GM12892 (cell line): Measurements from ENCODE around the gene UFL1.
A peak's percentile ranks its signal among the peaks of the same experiment; 100 is the strongest.

Experiments
- POLR2A ChIP-seq: IDR thresholded peaks from 2 replicates; pipeline ENCODE4 v1.6.1; 2011; ENCODE audit warnings: low read depth, low read length, control low read depth
- POLR2AphosphoS5 ChIP-seq: IDR thresholded peaks from 2 replicates; pipeline ENCODE4 v1.6.1; 2011; ENCODE audit warnings: low read depth, low read length, control low read depth
- TAF1 ChIP-seq: IDR thresholded peaks from 2 replicates; pipeline ENCODE4 v1.6.1; 2011; ENCODE audit warnings: low read depth, mild to moderate bottlenecking, control low read depth, low read length, borderline replicate concordance

DNA sequence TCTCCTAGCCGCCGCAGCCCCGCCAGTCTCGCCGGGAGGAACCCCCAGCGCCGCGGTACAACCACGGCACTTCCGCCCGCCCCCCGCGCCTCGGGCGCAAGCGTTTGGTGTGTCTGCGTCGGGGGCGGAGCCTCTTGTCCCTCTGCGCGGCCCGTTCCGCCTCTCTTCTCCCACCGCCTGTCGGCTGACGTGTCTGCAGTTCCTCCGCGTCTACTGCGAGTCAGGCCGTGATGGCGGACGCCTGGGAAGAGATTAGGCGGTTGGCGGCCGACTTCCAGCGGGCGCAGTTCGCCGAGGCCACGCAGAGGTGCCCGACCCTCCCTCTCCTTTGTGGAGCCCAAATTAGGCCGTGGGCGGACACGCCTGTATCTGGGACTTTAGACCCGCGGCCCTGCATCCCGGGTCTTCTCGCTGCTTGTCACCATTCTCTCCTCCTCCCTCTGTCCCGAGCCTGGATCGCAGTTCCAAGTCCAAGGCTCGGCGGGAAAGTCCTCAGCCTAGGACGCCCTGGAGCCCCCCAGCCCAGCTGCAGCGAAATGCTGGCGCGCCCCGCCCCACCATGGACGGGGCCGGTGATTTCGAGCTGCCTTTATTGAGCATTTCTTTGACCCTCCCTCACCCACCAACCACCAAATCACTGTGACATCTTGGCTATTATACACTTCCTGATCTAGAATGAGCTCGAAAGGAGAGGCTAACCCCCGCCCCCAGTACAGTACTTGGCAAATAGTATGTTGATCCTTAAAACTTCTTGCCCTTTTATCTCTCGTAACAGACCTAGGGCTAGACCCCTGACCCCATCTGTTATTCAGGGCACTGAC, at the start of gene UFL1:
- peak; percentile 99 for TF ChIP-seq POLR2A
- TF ChIP-seq TAF1, result peak; percentile 93
- TF ChIP-seq POLR2AphosphoS5, result peak; percentile 98
